ENCODE measurements around the gene MYH11. TPM values are rescaled to one million over a fixed set of nuclear protein-coding genes. Genes with fewer than 3 reads are reported as not detected.
"Not testable (repeated sequence)": the region's sequence is repeated elsewhere in the genome, so short reads cannot be mapped to it uniquely, and the experiment has no call there.

Gene MYH11
- total RNA-seq, 4 donors from 2014 or later, result 5.6 to 57.7 (median 20.4) TPM

GRCh38 chr16:15658149-15658548 lies 198.7 kb downstream of the MYH11 start:
- TF ChIP-seq CTCF (IDR thresholded peaks at IDR 0.05 in 4 of 5, conservative IDR thresholded peaks at IDR 0.05 in 1 of 5) (no peak), POLR2A (IDR thresholded peaks at IDR 0.05) (no peak)
- ATAC-seq (no peak), DNase-seq (no peak)
- no peaks in the 10 kb centered on the region for H3K4me1 ChIP-seq
- no peak overlapping the region for H3K27ac ChIP-seq
- H3K9me3 ChIP-seq, result no peaks in the 10 kb centered on the region
- no peaks in the 10 kb centered on the region for H3K36me3 ChIP-seq
- intact Hi-C loops (cut with DNase I; ENCODE audit: low total_unique reads) (no loop called here), in situ Hi-C loops (cut with MboI; ENCODE audit: low sequenced_read_pairs in 4 of 4) (no loop called here)
- H3K27me3 ChIP-seq, result no peaks in the 10 kb centered on the region
- H3K4me3 ChIP-seq, result no peak overlapping the region

GRCh38 chr16:15655561-15655960 lies 201.3 kb downstream of the MYH11 start:
- intact Hi-C loops (cut with DNase I; ENCODE audit: low total_unique reads); H3K27me3 ChIP-seq; ATAC-seq; H3K4me1 ChIP-seq; H3K9me3 ChIP-seq; DNase-seq; in situ Hi-C loops (cut with MboI; ENCODE audit: low sequenced_read_pairs in 4 of 4); H3K36me3 ChIP-seq; H3K4me3 ChIP-seq; H3K27ac ChIP-seq: not testable (repeated sequence)

- Histone ChIP-seq H3K36me3 (no peaks in the 10 kb centered on the region), H3K27ac (no peak overlapping the region), H3K9me3 (no peaks in the 10 kb centered on the region), H3K4me1 (peaks cover 2 to 11% of the 10 kb centered on the region in 2 donors), H3K4me3 (no peak overlapping the region), H3K27me3 (no peaks in the 10 kb centered on the region)
- intact Hi-C loops (cut with DNase I; ENCODE audit: low total_unique reads), result loop anchor here (5.0 kb wide), 2 partner anchors 48 to 132 kb away; no protein-coding TSS in a partner anchor
- no peak for DNase-seq
- in situ Hi-C loops (cut with MboI; ENCODE audit: low sequenced_read_pairs in 4 of 4), result no loop called here
- TF ChIP-seq CTCF (IDR thresholded peaks at IDR 0.05 in 4 of 5, conservative IDR thresholded peaks at IDR 0.05 in 1 of 5), result no peak
- no peak for TF ChIP-seq POLR2A (IDR thresholded peaks at IDR 0.05)
- ATAC-seq, result no peak
Observed at GRCh38 chr16:15654591-15654990, 202.2 kb downstream of the MYH11 start.

GRCh38 chr16:15653227-15653626 lies 203.6 kb downstream of the MYH11 start:
- intact Hi-C loops (cut with DNase I; ENCODE audit: low total_unique reads), result loop anchor here (5.0 kb wide), 2 partner anchors 49 to 131 kb away; no protein-coding TSS in a partner anchor
- in situ Hi-C loops (cut with MboI; ENCODE audit: low sequenced_read_pairs in 4 of 4), result no loop called here
- Histone ChIP-seq H3K27ac (no peak overlapping the region), H3K27me3 (no peaks in the 10 kb centered on the region), H3K4me1 (peaks cover 5 to 13% of the 10 kb centered on the region in 2 donors), H3K4me3 (no peak overlapping the region), H3K9me3 (no peaks in the 10 kb centered on the region), H3K36me3 (no peaks in the 10 kb centered on the region)
- ATAC-seq, result no peak
- no peak for DNase-seq
- TF ChIP-seq POLR2A (IDR thresholded peaks at IDR 0.05) (no peak), CTCF (IDR thresholded peaks at IDR 0.05 in 4 of 5, conservative IDR thresholded peaks at IDR 0.05 in 1 of 5) (no peak)

Other genes with a start within 250 kb of the MYH11 start
- gene MARF1, start 213.9 kb downstream of the MYH11 start, total RNA-seq, result 10 to 100 TPM; 19.5 to 29.8 (median 26.5) TPM
- gene NDE1, start 206.8 kb downstream of the MYH11 start, total RNA-seq, result 10 to 100 TPM in 2 of 4 donors, 1 to 10 TPM in 2; 4.0 to 26.2 (median 11.9) TPM
- 10 to 100 TPM; 42.2 to 87.8 (median 76.1) TPM for gene CEP20, start 31.6 kb upstream of the MYH11 start, total RNA-seq
- 10 to 100 TPM; 19.3 to 43.7 (median 26.2) TPM for gene ABCC1, start 92.6 kb upstream of the MYH11 start, total RNA-seq

Measured in gastrocnemius medialis (tissue), 4 donors.